AG04450 (cell line): ENCODE data around the gene DRC7. TPM values are rescaled to one million over a fixed set of nuclear protein-coding genes. Genes with fewer than 3 reads are reported as not detected.

Experiments used
- CTCF ChIA-PET: fragments of 300-600, 350-600 bp; formaldehyde crosslinking; extraction: SDS; loops from one replicate; lab custom pipeline; 2022; ENCODE audit warnings: antibody characterized with exemption, inconsistent platforms; lab: Charles Lee
- POLR2A ChIA-PET: fragments of 350-600 bp; formaldehyde crosslinking; extraction: SDS; loops from one replicate; lab custom pipeline; 2021; ENCODE audit warnings: antibody characterized with exemption, inconsistent platforms; lab: Yijun Ruan, JAX
- DNase-seq: peaks from one replicate; pipeline ENCODE4 v3.0.0-alpha.2; 2011; ENCODE audit warnings: low read depth, low spot score
- H3K27ac ChIP-seq: one replicate; pipeline ENCODE4 v1.5.1; 2012; ENCODE audit warnings: low read depth, low read length, control low read depth
- H3K27me3 ChIP-seq: one replicate; pipeline ENCODE4 v1.6.0; 2012; ENCODE audit warnings: low read length; ENCODE audit not compliant: control insufficient read depth, insufficient read depth
- H3K4me3 ChIP-seq: 2 replicates; pipeline ENCODE4 v1.5.1; 2011; ENCODE audit warnings: mild to moderate bottlenecking, low read depth, low read length, control low read depth
- H3K9me3 ChIP-seq: 2 replicates; pipeline ENCODE4 v1.5.1; 2012; ENCODE audit warnings: low read length; ENCODE audit not compliant: control insufficient read depth, insufficient read depth
- polyA plus RNA-seq: library from polyadenylated mRNA; depleted of rRNA; stranded (reverse); fragments of >200 nt; gene quantifications from 2 replicates; pipeline ENCODE4 v1.2.3, GENCODE V29; 2011
- TF ChIP-seq, protein P1 (sequence below): IDR thresholded peaks from 2 replicates; pipeline ENCODE4 v1.5.1; 2011; ENCODE audit warnings: low read depth, low read length, control low read depth, inconsistent platforms

Gene DRC7
- polyA plus RNA-seq, 1 experiment = not detected

DNA sequence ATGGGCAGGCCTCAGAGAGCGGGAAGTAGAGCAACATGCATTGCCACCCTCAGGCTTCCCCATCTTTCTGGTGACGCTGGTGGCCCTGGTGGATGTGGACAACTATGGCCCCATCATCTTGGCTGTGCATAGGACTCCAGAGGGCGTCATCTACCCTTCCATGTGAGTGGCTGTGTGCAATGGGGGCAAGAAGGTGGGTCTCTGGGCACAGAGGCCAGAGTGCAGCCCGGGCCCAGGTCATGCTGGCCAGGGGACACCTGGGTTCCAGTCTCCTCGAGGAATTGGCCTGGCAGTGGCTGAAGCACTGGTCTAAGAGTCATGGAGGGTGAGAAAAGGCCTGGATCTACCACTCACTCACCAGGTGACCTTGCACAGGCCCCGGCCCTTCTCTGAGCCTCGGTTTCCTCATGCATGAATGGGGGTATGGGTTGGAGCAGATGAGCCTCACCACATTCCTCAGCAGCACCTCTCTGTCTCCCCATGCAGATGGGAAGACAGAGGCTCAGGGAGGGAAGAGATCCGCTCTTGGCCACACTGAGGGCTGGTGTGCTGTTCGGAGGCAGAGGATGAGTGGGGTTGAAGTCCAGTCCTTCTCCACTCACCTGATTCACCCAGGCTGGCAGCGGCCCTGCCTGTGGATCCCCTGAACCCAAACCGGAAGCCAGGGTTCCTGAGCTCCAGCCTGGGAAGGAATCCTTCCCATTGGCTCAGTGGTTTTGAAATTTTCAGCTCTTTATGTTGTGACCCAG is 33.7 kb upstream of the DRC7 start:
- ChIA-PET POLR2A (no interaction called here), CTCF (no interaction called here)
- no peaks in the 10 kb centered on the region; the same call in 1 of the 2 replicates for H3K9me3 ChIP-seq
- no peak overlapping the region for H3K4me3 ChIP-seq
- no peaks in the 10 kb centered on the region for H3K27me3 ChIP-seq
- H3K27ac ChIP-seq = no peak overlapping the region
- TF ChIP-seq, protein P1, sequence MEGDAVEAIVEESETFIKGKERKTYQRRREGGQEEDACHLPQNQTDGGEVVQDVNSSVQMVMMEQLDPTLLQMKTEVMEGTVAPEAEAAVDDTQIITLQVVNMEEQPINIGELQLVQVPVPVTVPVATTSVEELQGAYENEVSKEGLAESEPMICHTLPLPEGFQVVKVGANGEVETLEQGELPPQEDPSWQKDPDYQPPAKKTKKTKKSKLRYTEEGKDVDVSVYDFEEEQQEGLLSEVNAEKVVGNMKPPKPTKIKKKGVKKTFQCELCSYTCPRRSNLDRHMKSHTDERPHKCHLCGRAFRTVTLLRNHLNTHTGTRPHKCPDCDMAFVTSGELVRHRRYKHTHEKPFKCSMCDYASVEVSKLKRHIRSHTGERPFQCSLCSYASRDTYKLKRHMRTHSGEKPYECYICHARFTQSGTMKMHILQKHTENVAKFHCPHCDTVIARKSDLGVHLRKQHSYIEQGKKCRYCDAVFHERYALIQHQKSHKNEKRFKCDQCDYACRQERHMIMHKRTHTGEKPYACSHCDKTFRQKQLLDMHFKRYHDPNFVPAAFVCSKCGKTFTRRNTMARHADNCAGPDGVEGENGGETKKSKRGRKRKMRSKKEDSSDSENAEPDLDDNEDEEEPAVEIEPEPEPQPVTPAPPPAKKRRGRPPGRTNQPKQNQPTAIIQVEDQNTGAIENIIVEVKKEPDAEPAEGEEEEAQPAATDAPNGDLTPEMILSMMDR = no peak
- DNase-seq = no peak

DNA sequence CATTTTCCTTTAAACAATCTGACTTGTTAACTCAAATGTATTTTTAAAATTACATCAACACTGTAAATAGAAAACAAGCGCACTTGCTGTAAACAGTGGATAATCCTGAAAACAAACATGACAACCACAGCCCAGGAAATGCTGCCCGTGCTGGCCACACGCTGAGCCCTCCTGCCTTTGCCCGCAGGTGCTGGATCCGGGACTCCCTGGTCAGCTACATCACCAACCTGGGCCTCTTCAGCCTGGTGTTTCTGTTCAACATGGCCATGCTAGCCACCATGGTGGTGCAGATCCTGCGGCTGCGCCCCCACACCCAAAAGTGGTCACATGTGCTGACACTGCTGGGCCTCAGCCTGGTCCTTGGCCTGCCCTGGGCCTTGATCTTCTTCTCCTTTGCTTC is 33.1 kb upstream of the DRC7 start:
- POLR2A ChIA-PET = no interaction called here
- TF ChIP-seq, protein P1 = no peak
- Histone ChIP-seq H3K27me3 (peaks cover 2% of the 10 kb centered on the region), H3K4me3 (no peak overlapping the region), H3K9me3 (no peaks in the 10 kb centered on the region; the same call in 1 of the 2 replicates), H3K27ac (no peak overlapping the region)
- DNase-seq = no peak
- CTCF ChIA-PET = no interaction called here

DNA sequence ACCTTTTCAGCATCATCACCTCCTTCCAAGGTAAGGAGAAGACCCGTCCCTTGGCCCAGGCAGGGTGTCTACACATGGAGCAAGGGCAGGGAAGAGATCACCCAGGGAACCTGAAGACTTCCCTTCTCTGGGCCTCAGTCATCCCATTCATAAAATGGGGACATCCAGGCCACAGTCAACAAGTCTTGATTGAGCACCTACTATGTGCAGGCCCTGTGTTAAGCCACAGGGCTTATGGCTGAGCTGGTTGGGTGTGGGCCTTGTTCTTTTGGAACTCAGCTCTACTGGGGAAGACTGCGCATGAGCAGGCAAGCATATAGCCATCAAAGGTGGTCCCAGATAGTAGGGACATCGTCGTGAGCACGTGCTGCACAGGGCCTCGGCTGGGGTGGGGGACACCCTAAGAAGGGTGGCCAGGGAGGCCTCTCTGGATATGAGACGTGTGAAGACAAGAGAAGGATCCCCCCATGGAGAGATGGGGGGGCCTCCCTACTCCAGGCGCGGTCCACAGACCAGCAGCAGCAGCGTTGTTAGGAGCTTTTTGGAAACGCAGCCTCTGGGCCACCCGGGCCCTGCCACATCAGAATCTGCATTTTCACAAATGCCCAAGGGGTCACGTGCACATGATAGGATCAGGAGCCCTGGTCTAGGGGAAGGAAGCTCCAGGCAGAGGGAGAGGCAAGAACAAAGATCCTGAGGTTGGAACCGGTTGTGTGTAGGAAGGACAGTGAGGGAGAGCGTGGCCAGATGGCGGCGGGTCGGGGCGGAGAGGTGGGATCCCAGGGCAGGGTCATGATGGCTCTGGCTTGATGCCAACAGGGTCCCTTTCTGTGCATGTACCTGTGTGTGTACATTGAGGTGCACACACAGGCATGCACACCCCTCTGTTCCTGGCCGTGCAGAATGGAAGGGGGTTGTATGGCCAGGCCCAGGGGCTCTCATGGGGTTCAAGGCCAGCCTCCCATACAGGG is 32.4 kb upstream of the DRC7 start:
- POLR2A ChIA-PET = no interaction called here
- DNase-seq = no peak
- Histone ChIP-seq H3K27ac (no peak overlapping the region), H3K27me3 (peaks cover 5% of the 10 kb centered on the region), H3K9me3 (no peaks in the 10 kb centered on the region; the same call in 1 of the 2 replicates), H3K4me3 (no peak overlapping the region)
- CTCF ChIA-PET = no interaction called here
- TF ChIP-seq, protein P1 = no peak

DNA sequence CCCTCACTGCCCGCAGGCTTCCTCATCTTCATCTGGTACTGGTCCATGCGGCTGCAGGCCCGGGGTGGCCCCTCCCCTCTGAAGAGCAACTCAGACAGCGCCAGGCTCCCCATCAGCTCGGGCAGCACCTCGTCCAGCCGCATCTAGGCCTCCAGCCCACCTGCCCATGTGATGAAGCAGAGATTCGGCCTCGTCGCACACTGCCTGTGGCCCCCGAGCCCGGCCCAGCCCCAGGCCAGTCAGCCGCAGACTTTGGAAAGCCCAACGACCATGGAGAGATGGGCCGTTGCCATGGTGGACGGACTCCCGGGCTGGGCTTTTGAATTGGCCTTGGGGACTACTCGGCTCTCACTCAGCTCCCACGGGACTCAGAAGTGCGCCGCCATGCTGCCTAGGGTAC is 31.2 kb upstream of the DRC7 start:
- TF ChIP-seq, protein P1 = no peak
- ChIA-PET POLR2A (no interaction called here), CTCF (no interaction called here)
- Histone ChIP-seq H3K4me3 (no peak overlapping the region), H3K9me3 (no peaks in the 10 kb centered on the region; the same call in 1 of the 2 replicates), H3K27ac (no peak overlapping the region), H3K27me3 (peaks cover 7% of the 10 kb centered on the region)
- DNase-seq = no peak
